Tibial nerve (tissue), 3 donors: ENCODE measurements around the gene IL17RD.

Experiments used
- POLR2A ChIP-seq, 2 donors: fragments of 450-650 bp; IDR thresholded peaks; one replicate each; pipeline ENCODE4 v1.6.1; 2017; ENCODE audit warnings: antibody characterized with exemption in 2 of 2, mild to moderate bottlenecking in 2 of 2, moderate library complexity in 2 of 2
- TF ChIP-seq, protein P1 (sequence below), 5 experiments: fragments of 200-600 bp in 3 of 5; fragments of 450-650 bp in 2 of 5; sonication (generic) in 3 of 5; IDR thresholded peaks; one replicate each; pipeline ENCODE4 v1.5.1; 2016 to 2019; ENCODE audit warnings: antibody characterized with exemption in 5 of 5, mild to moderate bottlenecking in 3 of 5, moderate library complexity in 2 of 5

DNA sequence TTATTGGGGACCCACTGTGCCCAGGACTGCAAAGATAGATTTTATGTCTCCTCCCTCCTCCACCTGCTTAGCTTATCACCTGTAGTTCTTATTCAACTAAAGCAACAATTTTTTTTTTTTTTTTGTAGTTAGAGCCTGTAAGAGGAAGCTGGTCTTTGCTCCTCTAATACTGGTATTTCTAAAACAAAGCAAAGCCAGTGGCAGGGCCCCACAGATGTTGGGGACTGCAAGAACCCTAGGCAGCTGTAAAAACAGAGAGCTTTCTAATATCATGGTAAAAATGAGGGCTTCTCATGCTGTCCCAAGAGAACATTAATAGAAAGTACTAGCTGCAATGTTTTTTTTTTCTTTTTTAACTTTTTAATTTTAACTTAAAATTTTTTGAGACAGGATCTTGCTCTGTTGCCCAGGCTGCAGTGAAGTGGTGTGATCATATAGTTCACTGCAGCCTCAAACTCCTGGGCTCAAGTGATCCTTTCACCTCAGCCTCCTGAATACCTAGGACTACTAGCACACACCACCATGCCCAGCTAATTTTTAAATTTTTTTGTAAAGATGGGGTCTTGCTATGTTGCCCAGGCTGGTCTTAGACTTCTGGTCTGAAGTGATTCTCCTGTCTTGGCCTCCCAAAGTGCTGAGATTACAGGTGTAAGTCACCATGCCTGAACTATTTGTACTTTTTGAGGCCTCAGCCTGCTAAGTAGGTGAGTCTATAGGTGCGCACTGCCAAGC lies 77.6 kb downstream of the IL17RD start:
- TF ChIP-seq POLR2A (IDR thresholded peaks at IDR 0.05) = no peak
- TF ChIP-seq, protein P1, sequence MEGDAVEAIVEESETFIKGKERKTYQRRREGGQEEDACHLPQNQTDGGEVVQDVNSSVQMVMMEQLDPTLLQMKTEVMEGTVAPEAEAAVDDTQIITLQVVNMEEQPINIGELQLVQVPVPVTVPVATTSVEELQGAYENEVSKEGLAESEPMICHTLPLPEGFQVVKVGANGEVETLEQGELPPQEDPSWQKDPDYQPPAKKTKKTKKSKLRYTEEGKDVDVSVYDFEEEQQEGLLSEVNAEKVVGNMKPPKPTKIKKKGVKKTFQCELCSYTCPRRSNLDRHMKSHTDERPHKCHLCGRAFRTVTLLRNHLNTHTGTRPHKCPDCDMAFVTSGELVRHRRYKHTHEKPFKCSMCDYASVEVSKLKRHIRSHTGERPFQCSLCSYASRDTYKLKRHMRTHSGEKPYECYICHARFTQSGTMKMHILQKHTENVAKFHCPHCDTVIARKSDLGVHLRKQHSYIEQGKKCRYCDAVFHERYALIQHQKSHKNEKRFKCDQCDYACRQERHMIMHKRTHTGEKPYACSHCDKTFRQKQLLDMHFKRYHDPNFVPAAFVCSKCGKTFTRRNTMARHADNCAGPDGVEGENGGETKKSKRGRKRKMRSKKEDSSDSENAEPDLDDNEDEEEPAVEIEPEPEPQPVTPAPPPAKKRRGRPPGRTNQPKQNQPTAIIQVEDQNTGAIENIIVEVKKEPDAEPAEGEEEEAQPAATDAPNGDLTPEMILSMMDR (IDR thresholded peaks at IDR 0.05) = no peak
